ENCODE data around the gene PHETA1.

DNA sequence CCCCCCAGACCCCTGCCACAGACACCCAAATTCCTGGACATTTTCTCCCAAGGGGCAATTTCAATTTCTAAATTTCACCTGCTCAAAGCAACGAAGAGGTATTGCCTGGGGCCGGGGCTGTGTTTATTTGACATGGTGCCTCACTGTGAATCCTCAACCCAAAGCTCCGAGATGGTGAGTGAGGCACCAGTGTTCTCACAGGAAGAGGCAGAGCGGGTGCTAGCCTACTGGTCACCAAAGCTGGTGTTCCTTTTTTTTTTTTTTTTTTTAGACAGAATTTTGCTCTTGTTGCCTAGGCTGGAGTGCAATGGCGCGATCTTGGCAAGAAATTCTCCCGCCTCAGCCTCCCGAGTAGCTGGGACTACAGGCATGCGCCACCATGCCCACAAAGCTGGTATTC lies 22.0 kb upstream of the PHETA1 start:
- TF ChIP-seq POLR2AphosphoS5 (IDR thresholded peaks at IDR 0.05): no peak
- TF ChIP-seq, protein P1, sequence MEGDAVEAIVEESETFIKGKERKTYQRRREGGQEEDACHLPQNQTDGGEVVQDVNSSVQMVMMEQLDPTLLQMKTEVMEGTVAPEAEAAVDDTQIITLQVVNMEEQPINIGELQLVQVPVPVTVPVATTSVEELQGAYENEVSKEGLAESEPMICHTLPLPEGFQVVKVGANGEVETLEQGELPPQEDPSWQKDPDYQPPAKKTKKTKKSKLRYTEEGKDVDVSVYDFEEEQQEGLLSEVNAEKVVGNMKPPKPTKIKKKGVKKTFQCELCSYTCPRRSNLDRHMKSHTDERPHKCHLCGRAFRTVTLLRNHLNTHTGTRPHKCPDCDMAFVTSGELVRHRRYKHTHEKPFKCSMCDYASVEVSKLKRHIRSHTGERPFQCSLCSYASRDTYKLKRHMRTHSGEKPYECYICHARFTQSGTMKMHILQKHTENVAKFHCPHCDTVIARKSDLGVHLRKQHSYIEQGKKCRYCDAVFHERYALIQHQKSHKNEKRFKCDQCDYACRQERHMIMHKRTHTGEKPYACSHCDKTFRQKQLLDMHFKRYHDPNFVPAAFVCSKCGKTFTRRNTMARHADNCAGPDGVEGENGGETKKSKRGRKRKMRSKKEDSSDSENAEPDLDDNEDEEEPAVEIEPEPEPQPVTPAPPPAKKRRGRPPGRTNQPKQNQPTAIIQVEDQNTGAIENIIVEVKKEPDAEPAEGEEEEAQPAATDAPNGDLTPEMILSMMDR (IDR thresholded peaks at IDR 0.05): no peak
- TF ChIP-seq EP300 (IDR thresholded peaks at IDR 0.05): no peak
